SK-N-SH (cell line): ENCODE measurements around the gene ACACA. TPM values are rescaled to one million over a fixed set of nuclear protein-coding genes. Genes with fewer than 3 reads are reported as not detected.

Experiments used
- CTCF ChIA-PET: fragments of 300-600, 350-600 bp; formaldehyde crosslinking; extraction: SDS; loops from one replicate; lab custom pipeline; 2021; lab: Yijun Ruan, JAX
- POLR2A ChIA-PET: fragments of 350-600 bp; sonication (Branson Sonifier 250); formaldehyde crosslinking; extraction: SDS; loops from one replicate; lab custom pipeline; 2020; ENCODE audit warnings: antibody characterized with exemption, inconsistent platforms; lab: Yijun Ruan, JAX
- DNase-seq: peaks from one replicate; pipeline ENCODE4 v3.0.0; 2012
- H2AFZ ChIP-seq: fragments of 200-600 bp; sonication (generic); 2 replicates; pipeline ENCODE4 v1.8.1; 2016; ENCODE audit warnings: antibody characterized with exemption, mild to moderate bottlenecking, low read depth
- H3F3A ChIP-seq: fragments of 200-600 bp; sonication (generic); replicated peaks from 2 replicates; pipeline ENCODE3; 2016; ENCODE audit warnings: antibody characterized with exemption, mild to moderate bottlenecking; ENCODE audit not compliant: insufficient read depth
- H3K27ac ChIP-seq, 2 experiments: fragments of 200-500 bp in 1 of 2; fragments of 200-600 bp in 1 of 2; sonication (Bioruptor generic) in 1 of 2; sonication (generic), shearing (Covaris generic) in 1 of 2; 2 replicates each; pipeline versions ENCODE4 v1.5.1 to v1.6.1; 2014 to 2016; ENCODE audit warnings: low read depth in 2 of 2, inconsistent platforms in 1 of 2, low read length in 1 of 2, mild to moderate bottlenecking in 1 of 2, mixed read lengths in 1 of 2
- H3K27me3 ChIP-seq: fragments of 200-600 bp; sonication (generic), shearing (Covaris generic); 2 replicates; pipeline ENCODE4 v1.6.1; 2016; ENCODE audit warnings: mixed run types; ENCODE audit not compliant: insufficient read depth
- H3K36me3 ChIP-seq, 2 experiments: fragments of 200-500 bp in 1 of 2; fragments of 200-600 bp in 1 of 2; sonication (Bioruptor generic) in 1 of 2; sonication (generic) in 1 of 2; replicated peaks in 1 of 2; 2 replicates each; pipeline versions ENCODE3 to v1.5.1; 2014 to 2016; ENCODE audit warnings: low read length in 1 of 2, mild to moderate bottlenecking in 1 of 2; ENCODE audit not compliant: insufficient read depth in 2 of 2, control insufficient read depth in 1 of 2
- H3K4me1 ChIP-seq, 2 experiments: fragments of 200-500 bp in 1 of 2; fragments of 200-600 bp in 1 of 2; sonication (Bioruptor generic) in 1 of 2; sonication (generic), shearing (Covaris generic) in 1 of 2; 2 replicates each; pipeline versions ENCODE4 v1.5.1 to v1.6.1; 2014 to 2016; ENCODE audit warnings: low read depth in 1 of 2, low read length in 1 of 2, mixed run types in 1 of 2; ENCODE audit not compliant: insufficient read depth in 2 of 2, control insufficient read depth in 1 of 2
- H3K4me2 ChIP-seq: fragments of 200-600 bp; sonication (generic), shearing (Covaris generic); 2 replicates; pipeline ENCODE4 v1.6.1; 2017; ENCODE audit warnings: mixed run types
- H3K4me3 ChIP-seq, 2 experiments: fragments of 200-500 bp in 1 of 2; fragments of 200-600 bp in 1 of 2; sonication (Bioruptor generic) in 1 of 2; sonication (generic), shearing (Covaris generic) in 1 of 2; 2 replicates each; pipeline versions ENCODE4 v1.5.1 to v1.8.1; 2014 to 2016; ENCODE audit warnings: low read depth in 2 of 2, inconsistent platforms in 1 of 2, low read length in 1 of 2, mild to moderate bottlenecking in 1 of 2, mixed read lengths in 1 of 2, moderate library complexity in 1 of 2
- H3K79me2 ChIP-seq: fragments of 200-600 bp; sonication (generic); 2 replicates; pipeline ENCODE4 v1.8.1; 2017; ENCODE audit warnings: mild to moderate bottlenecking; ENCODE audit not compliant: insufficient read depth
- H3K9ac ChIP-seq: fragments of 200-600 bp; sonication (generic); 2 replicates; pipeline ENCODE4 v1.6.1; 2017; ENCODE audit warnings: mixed run types
- H3K9me2 ChIP-seq: fragments of 200-600 bp; sonication (generic); 2 replicates; pipeline ENCODE4 v1.6.1; 2017; ENCODE audit warnings: mixed run types
- H3K9me3 ChIP-seq: fragments of 200-600 bp; sonication (generic); 2 replicates; pipeline ENCODE4 v1.6.1; 2017; ENCODE audit warnings: mixed run types, mild to moderate bottlenecking, moderate library complexity
- H4K20me1 ChIP-seq: fragments of 200-600 bp; sonication (generic); 2 replicates; pipeline ENCODE4 v1.6.1; 2017; ENCODE audit warnings: mild to moderate bottlenecking, mixed run types; ENCODE audit not compliant: insufficient read depth
- CHD2 ChIP-seq: fragments of 150-350 bp; IDR thresholded peaks from 2 replicates; pipeline ENCODE4 v1.6.1; 2018; ENCODE audit warnings: low read length; ENCODE audit not compliant: partially characterized antibody
- ELF1 ChIP-seq: IDR thresholded peaks from 2 replicates; pipeline ENCODE4 v1.4.0; 2012
- EZH2phosphoT487 ChIP-seq: fragments of 200-600 bp; sonication (generic); IDR thresholded peaks from 2 replicates; pipeline ENCODE4 v1.6.1; 2017; ENCODE audit warnings: low read depth, mixed run types, mild to moderate bottlenecking, antibody characterized with exemption, moderate library complexity, borderline replicate concordance
- FOSL2 ChIP-seq: IDR thresholded peaks from 2 replicates; pipeline ENCODE4 v1.4.0; 2012; ENCODE audit warnings: low read depth, mild to moderate bottlenecking, moderate library complexity, borderline replicate concordance
- FOXM1 ChIP-seq: IDR thresholded peaks from 2 replicates; pipeline ENCODE4 v1.4.0; 2012; ENCODE audit warnings: low read depth, mild to moderate bottlenecking
- GABPA ChIP-seq: IDR thresholded peaks from 2 replicates; pipeline ENCODE4 v1.4.0; 2012; ENCODE audit warnings: low read depth, mild to moderate bottlenecking
- GATA2 ChIP-seq: sonication (generic); formaldehyde crosslinking; IDR thresholded peaks from 2 replicates; pipeline ENCODE4 v1.5.0; 2020; ENCODE audit warnings: mild to moderate bottlenecking, missing genetic modification reagents
- JUND ChIP-seq: IDR thresholded peaks from 2 replicates; pipeline ENCODE4 v1.4.0; 2012
- MEF2A ChIP-seq: IDR thresholded peaks from 2 replicates; pipeline ENCODE4 v1.4.0; 2012; ENCODE audit warnings: low read depth, borderline replicate concordance
- MXI1 ChIP-seq: IDR thresholded peaks from 2 replicates; pipeline ENCODE4 v1.6.1; 2012; ENCODE audit warnings: mild to moderate bottlenecking, low read depth, low read length, improper control_type of control experiment
- NFIC ChIP-seq: IDR thresholded peaks from 2 replicates; pipeline ENCODE4 v1.4.0; 2012; ENCODE audit warnings: borderline replicate concordance
- NRF1 ChIP-seq: IDR thresholded peaks from 2 replicates; pipeline ENCODE4 v1.6.1; 2012; ENCODE audit warnings: low read depth, mild to moderate bottlenecking, low read length
- POLR2AphosphoS5 ChIP-seq: IDR thresholded peaks from 2 replicates; pipeline ENCODE4 v1.6.1; 2012; ENCODE audit warnings: low read depth, low read length
- RAD21 ChIP-seq: IDR thresholded peaks from 2 replicates; pipeline ENCODE4 v1.6.1; 2012; ENCODE audit warnings: mild to moderate bottlenecking, low read length
- RCOR1 ChIP-seq: fragments of 150-350 bp; IDR thresholded peaks from 2 replicates; pipeline ENCODE4 v1.6.1; 2017; ENCODE audit warnings: antibody characterized with exemption, low read length
- SMC3 ChIP-seq: IDR thresholded peaks from 2 replicates; pipeline ENCODE4 v1.6.1; 2012; ENCODE audit warnings: low read depth, low read length, improper control_type of control experiment
- TAF1 ChIP-seq: IDR thresholded peaks from 2 replicates; pipeline ENCODE4 v1.6.1; 2012; ENCODE audit warnings: low read depth, mild to moderate bottlenecking, low read length, moderate library complexity, borderline replicate concordance
- TCF12 ChIP-seq: IDR thresholded peaks from 2 replicates; pipeline ENCODE4 v1.4.0; 2012
- TEAD4 ChIP-seq: IDR thresholded peaks from 2 replicates; pipeline ENCODE4 v1.4.0; 2012; ENCODE audit warnings: mild to moderate bottlenecking, borderline replicate concordance; ENCODE audit not compliant: insufficient read depth
- YY1 ChIP-seq: IDR thresholded peaks from 2 replicates; pipeline ENCODE4 v1.4.0; 2012; ENCODE audit warnings: low read depth, mild to moderate bottlenecking
- WGBS: methylation state at CpG from one replicate; pipeline ENCODE4 v1.1.6; 2017; ENCODE audit warnings: low lambda C conversion rate; 5-methylcytosine and 5-hydroxymethylcytosine counted together
- polyA plus RNA-seq, 3 experiments: library from polyadenylated mRNA; depleted of rRNA; stranded (reverse); fragments of >200 nt; gene quantifications; 2 replicates each; pipeline ENCODE4 v1.2.3, GENCODE V29; 2012
- TF ChIP-seq, protein P1 (sequence below): IDR thresholded peaks from 2 replicates; pipeline ENCODE4 v1.4.0; 2012; ENCODE audit warnings: low read depth, borderline replicate concordance
- TF ChIP-seq, protein P2 (sequence below): IDR thresholded peaks from 2 replicates; pipeline ENCODE4 v1.4.0; 2012; ENCODE audit warnings: low read depth
- TF ChIP-seq, protein P3 (sequence below): IDR thresholded peaks from 2 replicates; pipeline ENCODE4 v1.4.0; 2012; ENCODE audit warnings: low read depth, borderline replicate concordance
- TF ChIP-seq, protein P4 (sequence below): fragments of 200-600 bp; sonication (generic); IDR thresholded peaks from 2 replicates; pipeline ENCODE4 v1.6.1; 2017; ENCODE audit warnings: antibody characterized with exemption, mild to moderate bottlenecking, moderate library complexity
- TF ChIP-seq, protein P5 (sequence below): fragments of 150-350 bp; IDR thresholded peaks from 2 replicates; pipeline ENCODE4 v1.6.1; 2016; ENCODE audit warnings: mild to moderate bottlenecking, low read depth, low read length
- TF ChIP-seq, protein P6 (sequence below): IDR thresholded peaks from 2 replicates; pipeline ENCODE4 v1.6.1; 2012; ENCODE audit warnings: mild to moderate bottlenecking, low read depth, low read length, moderate library complexity

Gene ACACA
- polyA plus RNA-seq, 1 of the 3 experiments (the other 2 are of a cell fraction) = 27.2 TPM

DNA sequence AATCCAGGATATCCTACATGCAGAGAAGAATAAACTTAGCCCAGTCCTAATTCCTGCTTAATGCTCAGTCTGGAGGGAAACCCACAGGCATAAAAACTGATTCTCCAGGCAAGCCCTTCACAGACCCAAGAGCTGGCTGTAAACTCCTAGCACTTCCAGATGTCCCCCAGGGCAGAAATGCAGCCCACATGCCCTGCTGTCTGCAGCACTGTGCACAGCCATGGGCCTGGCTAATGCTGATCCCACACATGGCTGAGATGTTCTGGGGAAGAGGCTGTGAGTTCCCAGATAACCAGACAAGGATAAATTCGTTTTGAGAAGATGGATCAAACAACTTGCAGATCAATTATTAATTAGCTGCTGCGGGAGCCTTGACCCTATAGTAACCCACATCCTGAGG lies 309.5 kb downstream of the ACACA start:
- H3K27me3 ChIP-seq = no peaks in the 10 kb centered on the region
- H3K79me2 ChIP-seq = no peaks in the 10 kb centered on the region
- peak overlapping the region in 1 of 2 experiments; percentile 6; a peak in 2 of 4 replicates for H3K27ac ChIP-seq
- peaks cover 0 to 23% of the 10 kb centered on the region in 2 experiments; a peak in 1 of 4 replicates for H3K4me1 ChIP-seq
- H3F3A ChIP-seq = no peaks in the 10 kb centered on the region
- WGBS = 41% methylated on average over 2 of the region's 2 CpGs
- no peak overlapping the region for H3K4me3 ChIP-seq
- no peaks in the 10 kb centered on the region for H4K20me1 ChIP-seq
- CTCF ChIA-PET = interaction anchor here (0.7 to 3.1 kb wide), 7 partner anchors 10 to 78 kb away, joined by 3 to 15 read pairs (median 3); no protein-coding TSS in a partner anchor
- no peaks in the 10 kb centered on the region for H3K9me3 ChIP-seq
- peaks cover 9 to 49% of the 10 kb centered on the region in 2 experiments for H3K36me3 ChIP-seq
- no peak overlapping the region for H3K4me2 ChIP-seq
- H3K9ac ChIP-seq = no peak overlapping the region
- POLR2A ChIA-PET = interaction anchor here (0.6 to 1.3 kb wide), 2 partner anchors 9 to 148 kb away, joined by 3 read pairs; no protein-coding TSS in a partner anchor
- no peak overlapping the region for H2AFZ ChIP-seq
- no peaks in the 10 kb centered on the region for H3K9me2 ChIP-seq
- DNase-seq = peak; percentile 49
- TF ChIP-seq SMC3 = no peak
- no peak for TF ChIP-seq TEAD4
- no peak for TF ChIP-seq FOSL2
- no peak for TF ChIP-seq YY1
- TF ChIP-seq, protein P1, sequence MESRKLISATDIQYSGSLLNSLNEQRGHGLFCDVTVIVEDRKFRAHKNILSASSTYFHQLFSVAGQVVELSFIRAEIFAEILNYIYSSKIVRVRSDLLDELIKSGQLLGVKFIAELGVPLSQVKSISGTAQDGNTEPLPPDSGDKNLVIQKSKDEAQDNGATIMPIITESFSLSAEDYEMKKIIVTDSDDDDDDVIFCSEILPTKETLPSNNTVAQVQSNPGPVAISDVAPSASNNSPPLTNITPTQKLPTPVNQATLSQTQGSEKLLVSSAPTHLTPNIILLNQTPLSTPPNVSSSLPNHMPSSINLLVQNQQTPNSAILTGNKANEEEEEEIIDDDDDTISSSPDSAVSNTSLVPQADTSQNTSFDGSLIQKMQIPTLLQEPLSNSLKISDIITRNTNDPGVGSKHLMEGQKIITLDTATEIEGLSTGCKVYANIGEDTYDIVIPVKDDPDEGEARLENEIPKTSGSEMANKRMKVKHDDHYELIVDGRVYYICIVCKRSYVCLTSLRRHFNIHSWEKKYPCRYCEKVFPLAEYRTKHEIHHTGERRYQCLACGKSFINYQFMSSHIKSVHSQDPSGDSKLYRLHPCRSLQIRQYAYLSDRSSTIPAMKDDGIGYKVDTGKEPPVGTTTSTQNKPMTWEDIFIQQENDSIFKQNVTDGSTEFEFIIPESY = no peak
- no peak for TF ChIP-seq GABPA
- peak; percentile 37; the same call in 1 of the 2 replicates for TF ChIP-seq MXI1
- TF ChIP-seq, protein P2, sequence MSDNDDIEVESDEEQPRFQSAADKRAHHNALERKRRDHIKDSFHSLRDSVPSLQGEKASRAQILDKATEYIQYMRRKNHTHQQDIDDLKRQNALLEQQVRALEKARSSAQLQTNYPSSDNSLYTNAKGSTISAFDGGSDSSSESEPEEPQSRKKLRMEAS = no peak
- TF ChIP-seq, protein P3, sequence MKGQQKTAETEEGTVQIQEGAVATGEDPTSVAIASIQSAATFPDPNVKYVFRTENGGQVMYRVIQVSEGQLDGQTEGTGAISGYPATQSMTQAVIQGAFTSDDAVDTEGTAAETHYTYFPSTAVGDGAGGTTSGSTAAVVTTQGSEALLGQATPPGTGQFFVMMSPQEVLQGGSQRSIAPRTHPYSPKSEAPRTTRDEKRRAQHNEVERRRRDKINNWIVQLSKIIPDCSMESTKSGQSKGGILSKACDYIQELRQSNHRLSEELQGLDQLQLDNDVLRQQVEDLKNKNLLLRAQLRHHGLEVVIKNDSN = no peak
- no peak for TF ChIP-seq TCF12
- TF ChIP-seq, protein P4, sequence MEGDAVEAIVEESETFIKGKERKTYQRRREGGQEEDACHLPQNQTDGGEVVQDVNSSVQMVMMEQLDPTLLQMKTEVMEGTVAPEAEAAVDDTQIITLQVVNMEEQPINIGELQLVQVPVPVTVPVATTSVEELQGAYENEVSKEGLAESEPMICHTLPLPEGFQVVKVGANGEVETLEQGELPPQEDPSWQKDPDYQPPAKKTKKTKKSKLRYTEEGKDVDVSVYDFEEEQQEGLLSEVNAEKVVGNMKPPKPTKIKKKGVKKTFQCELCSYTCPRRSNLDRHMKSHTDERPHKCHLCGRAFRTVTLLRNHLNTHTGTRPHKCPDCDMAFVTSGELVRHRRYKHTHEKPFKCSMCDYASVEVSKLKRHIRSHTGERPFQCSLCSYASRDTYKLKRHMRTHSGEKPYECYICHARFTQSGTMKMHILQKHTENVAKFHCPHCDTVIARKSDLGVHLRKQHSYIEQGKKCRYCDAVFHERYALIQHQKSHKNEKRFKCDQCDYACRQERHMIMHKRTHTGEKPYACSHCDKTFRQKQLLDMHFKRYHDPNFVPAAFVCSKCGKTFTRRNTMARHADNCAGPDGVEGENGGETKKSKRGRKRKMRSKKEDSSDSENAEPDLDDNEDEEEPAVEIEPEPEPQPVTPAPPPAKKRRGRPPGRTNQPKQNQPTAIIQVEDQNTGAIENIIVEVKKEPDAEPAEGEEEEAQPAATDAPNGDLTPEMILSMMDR = no peak
- TF ChIP-seq NFIC = no peak
- TF ChIP-seq FOXM1 = no peak
- TF ChIP-seq TAF1 = no peak
- TF ChIP-seq JUND = no peak
- TF ChIP-seq POLR2AphosphoS5 = no peak
- no peak for TF ChIP-seq MEF2A
- TF ChIP-seq GATA2 (CRISPR knock-in tag) = peak; percentile 49
- TF ChIP-seq RAD21 = no peak
- TF ChIP-seq, protein P5, sequence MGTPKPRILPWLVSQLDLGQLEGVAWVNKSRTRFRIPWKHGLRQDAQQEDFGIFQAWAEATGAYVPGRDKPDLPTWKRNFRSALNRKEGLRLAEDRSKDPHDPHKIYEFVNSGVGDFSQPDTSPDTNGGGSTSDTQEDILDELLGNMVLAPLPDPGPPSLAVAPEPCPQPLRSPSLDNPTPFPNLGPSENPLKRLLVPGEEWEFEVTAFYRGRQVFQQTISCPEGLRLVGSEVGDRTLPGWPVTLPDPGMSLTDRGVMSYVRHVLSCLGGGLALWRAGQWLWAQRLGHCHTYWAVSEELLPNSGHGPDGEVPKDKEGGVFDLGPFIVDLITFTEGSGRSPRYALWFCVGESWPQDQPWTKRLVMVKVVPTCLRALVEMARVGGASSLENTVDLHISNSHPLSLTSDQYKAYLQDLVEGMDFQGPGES = no peak
- TF ChIP-seq CHD2 = no peak
- peak; percentile 26; the same call in 1 of the 2 replicates for TF ChIP-seq RCOR1
- TF ChIP-seq NRF1 = no peak
- no peak for TF ChIP-seq ELF1
- TF ChIP-seq, protein P6, sequence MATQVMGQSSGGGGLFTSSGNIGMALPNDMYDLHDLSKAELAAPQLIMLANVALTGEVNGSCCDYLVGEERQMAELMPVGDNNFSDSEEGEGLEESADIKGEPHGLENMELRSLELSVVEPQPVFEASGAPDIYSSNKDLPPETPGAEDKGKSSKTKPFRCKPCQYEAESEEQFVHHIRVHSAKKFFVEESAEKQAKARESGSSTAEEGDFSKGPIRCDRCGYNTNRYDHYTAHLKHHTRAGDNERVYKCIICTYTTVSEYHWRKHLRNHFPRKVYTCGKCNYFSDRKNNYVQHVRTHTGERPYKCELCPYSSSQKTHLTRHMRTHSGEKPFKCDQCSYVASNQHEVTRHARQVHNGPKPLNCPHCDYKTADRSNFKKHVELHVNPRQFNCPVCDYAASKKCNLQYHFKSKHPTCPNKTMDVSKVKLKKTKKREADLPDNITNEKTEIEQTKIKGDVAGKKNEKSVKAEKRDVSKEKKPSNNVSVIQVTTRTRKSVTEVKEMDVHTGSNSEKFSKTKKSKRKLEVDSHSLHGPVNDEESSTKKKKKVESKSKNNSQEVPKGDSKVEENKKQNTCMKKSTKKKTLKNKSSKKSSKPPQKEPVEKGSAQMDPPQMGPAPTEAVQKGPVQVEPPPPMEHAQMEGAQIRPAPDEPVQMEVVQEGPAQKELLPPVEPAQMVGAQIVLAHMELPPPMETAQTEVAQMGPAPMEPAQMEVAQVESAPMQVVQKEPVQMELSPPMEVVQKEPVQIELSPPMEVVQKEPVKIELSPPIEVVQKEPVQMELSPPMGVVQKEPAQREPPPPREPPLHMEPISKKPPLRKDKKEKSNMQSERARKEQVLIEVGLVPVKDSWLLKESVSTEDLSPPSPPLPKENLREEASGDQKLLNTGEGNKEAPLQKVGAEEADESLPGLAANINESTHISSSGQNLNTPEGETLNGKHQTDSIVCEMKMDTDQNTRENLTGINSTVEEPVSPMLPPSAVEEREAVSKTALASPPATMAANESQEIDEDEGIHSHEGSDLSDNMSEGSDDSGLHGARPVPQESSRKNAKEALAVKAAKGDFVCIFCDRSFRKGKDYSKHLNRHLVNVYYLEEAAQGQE = no peak
- no peak for TF ChIP-seq EZH2phosphoT487
